NB4 (cell line): ENCODE data around the gene NHEJ1.
A peak's percentile ranks its signal among the peaks of the same experiment; 100 is the strongest.

Source experiments
- DNase-seq: peaks from one replicate; pipeline ENCODE4 v3.0.0; 2010; ENCODE audit warnings: low read depth
- H3K4me3 ChIP-seq: one replicate; pipeline ENCODE4 v1.5.1; 2011; ENCODE audit warnings: mild to moderate bottlenecking, low read depth, low read length, moderate library complexity
- MYC ChIP-seq: IDR thresholded peaks from 2 replicates; pipeline ENCODE4 v1.6.1; 2011; ENCODE audit warnings: low read depth, low read length
- POLR2A ChIP-seq: IDR thresholded peaks from 2 replicates; pipeline ENCODE4 v1.6.1; 2011; ENCODE audit warnings: mild to moderate bottlenecking; ENCODE audit not compliant: insufficient read length; ENCODE audit errors: extremely low read depth
- TF ChIP-seq, protein P1 (sequence below): IDR thresholded peaks from 2 replicates; pipeline ENCODE4 v1.6.1; 2011; ENCODE audit warnings: low read depth, low read length
- TF ChIP-seq, protein P2 (sequence below): IDR thresholded peaks from one replicate; pipeline ENCODE4 v1.5.1; 2012; ENCODE audit warnings: low read depth, low read length

NHEJ1 gene

DNA sequence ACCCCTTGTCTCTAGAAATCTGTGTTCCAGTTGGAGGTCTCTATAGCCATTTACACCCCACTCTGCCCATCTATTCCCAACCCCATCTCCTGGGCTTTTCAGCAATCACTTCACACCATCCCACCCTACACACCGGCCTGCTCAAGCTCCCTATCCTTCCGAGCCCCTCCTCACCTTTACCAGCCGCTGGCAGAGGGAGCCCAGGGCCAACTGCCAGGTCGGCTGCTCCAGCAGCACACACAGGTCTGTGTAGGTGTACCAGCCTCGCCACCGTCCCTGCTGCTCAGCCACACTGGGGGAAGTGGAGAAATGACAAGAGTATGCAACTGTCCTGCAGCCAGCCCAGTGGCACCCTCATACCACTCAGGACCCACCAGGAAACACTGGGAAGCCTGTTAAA, 12.6 kb upstream of the NHEJ1 start:
- DNase-seq = no peak
- TF ChIP-seq, protein P1, sequence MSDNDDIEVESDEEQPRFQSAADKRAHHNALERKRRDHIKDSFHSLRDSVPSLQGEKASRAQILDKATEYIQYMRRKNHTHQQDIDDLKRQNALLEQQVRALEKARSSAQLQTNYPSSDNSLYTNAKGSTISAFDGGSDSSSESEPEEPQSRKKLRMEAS = no peak
- TF ChIP-seq MYC (no peak), POLR2A (no peak)
- TF ChIP-seq, protein P2, sequence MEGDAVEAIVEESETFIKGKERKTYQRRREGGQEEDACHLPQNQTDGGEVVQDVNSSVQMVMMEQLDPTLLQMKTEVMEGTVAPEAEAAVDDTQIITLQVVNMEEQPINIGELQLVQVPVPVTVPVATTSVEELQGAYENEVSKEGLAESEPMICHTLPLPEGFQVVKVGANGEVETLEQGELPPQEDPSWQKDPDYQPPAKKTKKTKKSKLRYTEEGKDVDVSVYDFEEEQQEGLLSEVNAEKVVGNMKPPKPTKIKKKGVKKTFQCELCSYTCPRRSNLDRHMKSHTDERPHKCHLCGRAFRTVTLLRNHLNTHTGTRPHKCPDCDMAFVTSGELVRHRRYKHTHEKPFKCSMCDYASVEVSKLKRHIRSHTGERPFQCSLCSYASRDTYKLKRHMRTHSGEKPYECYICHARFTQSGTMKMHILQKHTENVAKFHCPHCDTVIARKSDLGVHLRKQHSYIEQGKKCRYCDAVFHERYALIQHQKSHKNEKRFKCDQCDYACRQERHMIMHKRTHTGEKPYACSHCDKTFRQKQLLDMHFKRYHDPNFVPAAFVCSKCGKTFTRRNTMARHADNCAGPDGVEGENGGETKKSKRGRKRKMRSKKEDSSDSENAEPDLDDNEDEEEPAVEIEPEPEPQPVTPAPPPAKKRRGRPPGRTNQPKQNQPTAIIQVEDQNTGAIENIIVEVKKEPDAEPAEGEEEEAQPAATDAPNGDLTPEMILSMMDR = no peak
- H3K4me3 ChIP-seq = no peak overlapping the region

DNA sequence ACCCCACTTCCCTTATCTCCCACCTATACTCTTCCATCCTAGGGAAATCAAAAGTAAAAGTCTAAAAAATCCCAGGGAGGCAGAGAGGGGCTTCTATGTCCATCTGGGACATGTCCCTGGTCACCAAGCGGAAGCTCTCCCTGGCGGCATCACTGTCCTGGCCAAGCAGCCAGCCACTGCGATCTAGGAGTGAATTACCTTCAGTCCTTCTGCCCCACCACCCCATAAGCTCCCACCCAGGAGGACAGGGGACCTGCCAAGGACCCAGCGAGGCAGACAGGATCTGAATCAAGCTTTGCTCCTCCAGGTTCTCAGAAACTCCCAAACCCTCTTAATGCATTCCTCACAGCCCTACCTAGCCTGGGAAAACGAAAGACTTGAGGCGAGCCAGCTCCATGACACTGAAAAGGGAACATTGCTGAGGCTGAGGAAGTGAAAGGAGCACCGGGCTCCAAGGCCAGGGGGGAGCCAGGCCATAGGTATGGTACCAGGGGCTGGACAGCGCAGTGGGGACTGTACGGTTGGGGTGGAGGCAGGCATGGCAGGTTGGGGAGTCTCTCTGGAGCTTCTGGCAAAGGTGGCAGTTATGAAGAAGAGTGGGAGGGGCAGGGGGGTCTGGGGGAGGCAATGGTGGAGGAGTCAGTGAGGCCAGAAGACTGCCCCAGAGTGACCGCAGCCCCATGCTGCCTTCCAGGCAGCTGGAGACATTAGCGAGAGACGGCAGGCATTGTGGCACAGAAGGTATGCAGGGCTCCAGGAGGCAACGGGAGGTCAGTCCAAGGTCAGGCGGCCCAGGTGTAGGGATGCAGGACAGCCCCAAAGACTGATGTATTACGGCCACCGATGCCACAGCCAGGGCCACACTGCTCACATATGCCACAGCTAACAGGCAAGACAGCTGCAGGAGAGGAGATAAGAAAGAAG, 11.9 kb upstream of the NHEJ1 start:
- H3K4me3 ChIP-seq = no peak overlapping the region
- DNase-seq = no peak
- no peak for TF ChIP-seq POLR2A
- TF ChIP-seq MYC = no peak
- TF ChIP-seq, protein P1 = no peak

DNA sequence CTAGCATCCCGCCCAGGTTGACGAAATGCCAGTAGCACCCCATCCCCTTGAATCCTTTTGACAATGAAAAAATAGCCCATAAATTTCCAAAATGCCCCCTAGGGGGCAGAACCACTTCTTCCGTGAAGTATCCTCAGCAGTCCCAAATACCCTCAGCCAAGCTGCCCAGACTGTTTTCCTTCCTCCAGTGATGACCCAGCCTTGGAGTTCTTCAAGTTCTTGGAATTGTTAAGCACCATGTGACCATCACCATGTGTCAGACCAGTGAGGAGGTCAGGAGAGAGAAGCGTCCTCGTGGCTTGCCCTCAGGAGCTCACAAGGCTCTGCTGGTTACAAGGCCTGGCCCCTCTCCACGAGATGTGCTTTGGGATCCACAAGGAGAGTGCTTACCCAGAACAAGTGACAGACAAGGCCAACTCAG, 10.6 kb upstream of the NHEJ1 start:
- H3K4me3 ChIP-seq = no peak overlapping the region
- DNase-seq = peak; percentile 61
- TF ChIP-seq MYC (no peak), POLR2A (no peak)
- TF ChIP-seq, protein P2 = peak; percentile 74

DNA sequence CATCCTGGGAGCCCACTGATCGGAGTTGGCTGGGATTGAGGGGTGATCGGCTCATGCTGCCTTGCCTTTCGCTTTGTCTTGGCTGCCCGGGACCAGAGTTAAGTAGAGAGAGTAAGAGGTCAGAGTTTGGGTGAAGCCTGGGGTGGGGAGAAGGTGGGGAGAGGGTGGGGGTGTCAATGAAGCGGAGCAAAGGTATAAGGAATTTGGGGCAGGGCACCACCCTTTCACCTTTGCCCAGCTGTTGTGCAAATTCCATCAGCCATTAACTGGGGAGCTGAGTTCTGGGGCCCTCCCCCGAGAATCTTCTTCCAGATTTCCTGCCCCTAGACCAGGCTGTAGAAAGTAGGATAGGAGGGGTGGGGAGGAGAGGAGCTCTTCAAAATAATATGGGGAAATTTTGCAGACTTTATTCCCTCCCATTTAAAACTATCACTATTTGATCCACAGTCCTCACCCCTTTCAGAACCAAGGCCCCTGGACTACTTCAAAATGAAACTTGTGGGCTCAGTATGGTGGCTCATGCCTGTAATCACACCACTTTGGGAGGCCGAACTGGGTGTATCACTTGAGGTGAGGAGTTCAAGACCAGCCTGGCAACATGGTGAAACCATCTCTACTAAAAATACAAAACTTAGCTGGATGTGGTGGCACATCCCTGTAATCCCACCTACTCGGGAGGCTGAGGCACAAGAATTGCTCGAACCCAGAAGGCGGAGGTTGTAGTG, 9.5 kb upstream of the NHEJ1 start, which contains the start of gene SLC23A3:
Gene SLC23A3, minus strand, starts transcription at position 100 of the 725 bp plus-strand sequence. Its CDS starts 45 bp downstream, at position 55.
- TF ChIP-seq, protein P2 = no peak
- no peak for TF ChIP-seq POLR2A
- TF ChIP-seq, protein P1 = no peak
- no peak for DNase-seq
- H3K4me3 ChIP-seq = no peak within 1 kb of the TSS

DNA sequence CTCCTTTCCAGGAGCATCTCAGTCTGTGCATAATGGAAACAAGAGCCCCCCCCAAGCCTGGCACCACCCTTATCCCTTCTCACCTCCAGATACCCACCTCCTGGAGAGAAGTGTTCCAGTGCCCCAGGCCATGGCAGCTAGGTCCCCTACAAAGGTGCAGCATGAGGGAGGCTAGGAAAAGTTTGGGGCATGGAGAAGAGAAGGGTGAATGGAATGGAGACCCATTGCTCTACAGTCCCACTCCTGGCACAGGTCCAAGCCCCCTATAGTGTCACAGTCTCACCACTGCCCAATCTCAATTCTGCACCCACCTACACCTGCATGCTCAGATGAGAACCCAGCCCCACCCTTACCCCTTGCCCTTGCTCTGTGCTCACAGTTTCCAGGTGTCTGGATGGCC, 8.3 kb upstream of the NHEJ1 start:
- TF ChIP-seq, protein P2 = no peak
- TF ChIP-seq, protein P1 = no peak
- TF ChIP-seq POLR2A (no peak), MYC (no peak)
- no peak overlapping the region for H3K4me3 ChIP-seq
- no peak for DNase-seq

DNA sequence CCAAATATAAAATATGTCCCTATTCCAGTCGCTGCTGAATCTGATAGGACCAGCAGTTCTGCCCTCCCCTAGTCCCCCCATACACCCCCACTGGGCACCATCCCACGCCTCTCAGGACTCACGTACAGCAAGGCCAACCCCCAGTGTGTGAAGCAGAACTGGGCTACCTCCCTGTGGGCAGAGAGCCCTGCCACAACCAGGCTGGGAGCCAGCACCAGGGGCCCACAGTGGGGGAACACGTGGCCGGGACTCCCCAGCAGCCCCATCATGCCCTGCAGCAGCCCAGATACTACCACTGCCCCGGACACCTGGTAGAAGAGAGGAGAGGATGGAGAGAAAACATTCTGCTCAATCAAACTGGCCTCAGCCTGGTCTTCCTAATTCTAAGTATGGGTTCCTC, 7.9 kb upstream of the NHEJ1 start:
- TF ChIP-seq MYC (no peak), POLR2A (no peak)
- TF ChIP-seq, protein P2 = no peak
- TF ChIP-seq, protein P1 = no peak
- no peak overlapping the region for H3K4me3 ChIP-seq
- DNase-seq = no peak
